GM12878 (cell line): Measurements from ENCODE around the gene NUDT3. TPM values are rescaled to one million over a fixed set of nuclear protein-coding genes. Genes with fewer than 3 reads are reported as not detected.

Experiments
- BACH1 ChIP-seq: fragments of 450-650 bp; IDR thresholded peaks from 2 replicates; pipeline ENCODE4 v1.6.1; 2017; ENCODE audit warnings: mild to moderate bottlenecking, borderline replicate concordance
- ELK1 ChIP-seq: IDR thresholded peaks from 2 replicates; pipeline ENCODE4 v1.6.1; 2012; ENCODE audit warnings: low read depth, low read length, improper control_type of control experiment
- IKZF2 ChIP-seq, 2 experiments: fragments of 450-650 bp; IDR thresholded peaks; 2 replicates each; pipeline ENCODE4 v1.6.1; 2017; ENCODE audit warnings: mild to moderate bottlenecking in 2 of 2, moderate library complexity in 2 of 2
- JUNB ChIP-seq: IDR thresholded peaks from 2 replicates; pipeline ENCODE4 v1.6.1; 2016; ENCODE audit warnings: antibody characterized with exemption, mild to moderate bottlenecking
- MAX ChIP-seq: IDR thresholded peaks from 2 replicates; pipeline ENCODE4 v1.6.1; 2012; ENCODE audit warnings: low read depth, low read length, improper control_type of control experiment
- NR2F1 ChIP-seq: fragments of 450-650 bp; conservative IDR thresholded peaks from 2 replicates; pipeline ENCODE4 v1.6.1; 2017; ENCODE audit warnings: mild to moderate bottlenecking
- NRF1 ChIP-seq: conservative IDR thresholded peaks from 2 replicates; pipeline ENCODE4 v1.6.1; 2011; ENCODE audit warnings: mild to moderate bottlenecking, low read depth, low read length, improper control_type of control experiment
- PAX8 ChIP-seq: fragments of 450-650 bp; IDR thresholded peaks from 2 replicates; pipeline ENCODE4 v1.6.1; 2017; ENCODE audit warnings: mild to moderate bottlenecking, moderate library complexity
- PKNOX1 ChIP-seq: fragments of 450-650 bp; IDR thresholded peaks from 2 replicates; pipeline ENCODE4 v1.6.1; 2016; ENCODE audit warnings: mild to moderate bottlenecking
- REST ChIP-seq: IDR thresholded peaks from 2 replicates; pipeline ENCODE4 v1.6.1; 2012; ENCODE audit warnings: mild to moderate bottlenecking, low read depth, low read length
- SKIL ChIP-seq: fragments of 450-650 bp; IDR thresholded peaks from 2 replicates; pipeline ENCODE4 v1.6.1; 2017; ENCODE audit warnings: mild to moderate bottlenecking, low read depth, inconsistent platforms; ENCODE audit not compliant: poor library complexity, severe bottlenecking
- TBL1XR1 ChIP-seq: IDR thresholded peaks from 2 replicates; pipeline ENCODE4 v1.6.1; 2012; ENCODE audit warnings: low read depth, low read length, improper control_type of control experiment
- TCF3 ChIP-seq: IDR thresholded peaks from 2 replicates; pipeline ENCODE4 v1.6.1; 2012; ENCODE audit warnings: low read depth, mild to moderate bottlenecking, low read length, borderline replicate concordance; ENCODE audit not compliant: insufficient read depth
- TCF7 ChIP-seq: IDR thresholded peaks from 2 replicates; pipeline ENCODE4 v1.6.1; 2014; ENCODE audit warnings: antibody characterized with exemption, borderline replicate concordance
- ZBTB11 ChIP-seq: fragments of 450-650 bp; formaldehyde crosslinking; IDR thresholded peaks from 2 replicates; pipeline ENCODE4 v1.5.0; 2022; ENCODE audit warnings: mild to moderate bottlenecking, missing genetic modification characterization
- ZNF24 ChIP-seq: fragments of 450-650 bp; IDR thresholded peaks from 2 replicates; pipeline ENCODE4 v1.6.1; 2017; ENCODE audit warnings: antibody characterized with exemption, mild to moderate bottlenecking
- ZNF384 ChIP-seq: IDR thresholded peaks from 2 replicates; pipeline ENCODE4 v1.6.1; 2012; ENCODE audit warnings: low read depth, mild to moderate bottlenecking, low read length, improper control_type of control experiment, borderline replicate concordance
- polyA plus RNA-seq, 11 experiments: library from polyadenylated mRNA; depleted of rRNA in 4 of 11; unstranded in 6 of 11; stranded (reverse) in 5 of 11; fragments of >200 nt; fragmentation: Nextera tagmentation in 4 of 11; fragmentation: Illumina TruSeq in 1 of 11; extraction: Ambion mirVana in 4 of 11; extraction: Trizol in 1 of 11; gene quantifications; 1 replicate in 1 of 11; 2 replicates in 10 of 11; pipeline versions ENCODE4 v1.2.1 to v1.2.3, GENCODE V29; 2011 to 2016; ENCODE audit warnings: inconsistent platforms in 2 of 11, missing spikeins in 2 of 11, low read depth in 1 of 11
- total RNA-seq, 4 experiments: library from RNA; depleted of rRNA in 3 of 4; stranded (reverse); fragments of >200 nt in 3 of 4; fragmentation: Illumina TruSeq in 1 of 4; extraction: Trizol in 1 of 4; gene quantifications; 2 replicates each; pipeline versions ENCODE4 v1.2.1 to v1.2.3, GENCODE V29; 2013 to 2021

The NUDT3 gene
- total and polyA plus RNA-seq, 10 of the 15 experiments (the other 5 are each of a cell fraction or from before 2014, with no cell fraction given), result 2.4 to 32.3 (median 25.5) TPM

GRCh38 chr6:34237722-34238584 is 154.5 kb downstream of the NUDT3 start (continued):
- TF ChIP-seq JUNB, result no peak
- TF ChIP-seq TCF7, result no peak
- TF ChIP-seq IKZF2 (IDR thresholded peaks at IDR 0.05), result no peak
- TF ChIP-seq ZNF384, result no peak
- TF ChIP-seq MAX, result peak; percentile 88
- peak; percentile 18; the same call in 1 of the 2 replicates for TF ChIP-seq ELK1
- TF ChIP-seq NR2F1, result peak; percentile 63
- TF ChIP-seq BACH1, result peak; percentile 48; the same call in 1 of the 2 replicates
- TF ChIP-seq ZBTB11 (CRISPR knock-in tag), result no peak
- TF ChIP-seq ZNF24, result 0 out of 2 replicates have a peak, but pooled peaks have one; percentile 26
- no peak for TF ChIP-seq PAX8
- TF ChIP-seq TBL1XR1, result no peak
- no peak for TF ChIP-seq SKIL
- no peak for TF ChIP-seq NRF1
- no peak for TF ChIP-seq REST
- TF ChIP-seq PKNOX1, result no peak
- no peak for TF ChIP-seq TCF3
